Activated T-cell treated with anti-CD3 and anti-CD28 coated beads, Interleukin-2, amount 50 U/mL, for 24 hours (primary cell): ENCODE results near the gene RBKS.
A peak's percentile ranks its signal among the peaks of the same experiment; 100 is the strongest.

Experiments
- DNase-seq: peaks from one replicate; pipeline ENCODE4 v3.0.0-alpha.2; 2020
- H3K27ac Mint-ChIP-seq: 2 replicates; pipeline ENCODE4 v1.8.0; 2020; ENCODE audit warnings: mild to moderate bottlenecking, mixed read lengths
- H3K27me3 Mint-ChIP-seq: 2 replicates; pipeline ENCODE4 v1.8.0; 2020; ENCODE audit warnings: mixed read lengths
- H3K36me3 Mint-ChIP-seq: 2 replicates; pipeline ENCODE4 v1.8.0; 2020; ENCODE audit warnings: low read depth, mixed read lengths
- H3K4me1 Mint-ChIP-seq: 2 replicates; pipeline ENCODE4 v1.8.0; 2020; ENCODE audit warnings: low read depth, mixed read lengths
- H3K4me3 Mint-ChIP-seq: 2 replicates; pipeline ENCODE4 v1.8.0; 2020; ENCODE audit warnings: mild to moderate bottlenecking, moderate library complexity, mixed read lengths
- H3K9me3 Mint-ChIP-seq: 2 replicates; pipeline ENCODE4 v1.8.0; 2020; ENCODE audit warnings: mixed read lengths

The RBKS gene

DNA sequence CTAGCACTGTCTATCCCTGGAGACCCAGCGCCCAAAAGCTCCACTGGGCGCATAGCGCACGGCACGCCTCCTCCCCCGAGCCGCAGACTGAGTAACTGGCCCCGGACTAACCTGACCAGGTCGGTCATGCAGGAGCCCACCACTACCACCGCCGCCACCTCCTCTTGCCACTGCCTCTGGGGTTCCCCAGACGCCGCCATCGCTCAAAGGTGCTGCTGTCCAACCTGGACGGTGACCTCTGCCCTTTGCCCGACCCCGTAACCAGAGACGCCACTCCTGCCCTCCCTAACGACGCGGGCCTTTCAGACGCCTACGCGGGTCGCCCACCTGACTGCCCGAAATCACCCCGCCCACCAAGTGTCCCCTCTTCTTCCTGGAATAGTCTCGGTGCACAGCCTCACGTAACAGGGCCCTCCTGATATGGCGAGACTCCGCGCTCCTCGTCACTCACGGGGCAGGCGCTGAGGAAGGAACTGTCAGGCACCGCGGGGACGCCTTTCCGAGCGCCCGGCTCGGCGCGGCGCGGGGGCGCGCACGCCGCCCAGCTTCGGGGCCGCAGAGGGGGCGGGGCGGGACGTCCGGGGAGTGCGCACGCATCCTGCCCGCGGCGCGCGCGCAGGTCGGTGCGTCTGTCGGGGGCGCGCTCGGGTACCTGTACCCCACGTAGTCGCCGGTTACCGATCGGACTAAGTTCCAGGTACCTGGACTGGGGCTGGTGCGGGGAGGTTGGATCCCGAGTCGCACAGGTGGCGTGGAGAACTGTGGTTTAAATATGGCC lies at the start of gene RBKS, which contains the start of gene BABAM2:
TSS of gene RBKS (minus strand) at position 242 of the 778 bp plus-strand sequence. CDS start at position 200, 42 bp downstream.
TSS of gene BABAM2 (plus strand) at position 584 of the 778 bp plus-strand sequence. CDS start 3,828 bp downstream, outside the sequence.
- H3K4me1 Mint-ChIP-seq: peaks cover 70% of the 10 kb centered on the region
- peak within 1 kb of the TSS; percentile 97 for H3K4me3 Mint-ChIP-seq
- H3K27ac Mint-ChIP-seq: peak within 1 kb of the TSS; percentile 100
- peaks cover 42% of the 10 kb centered on the region for H3K36me3 Mint-ChIP-seq
- no peaks in the 10 kb centered on the region for H3K27me3 Mint-ChIP-seq
- peak; percentile 95 for DNase-seq
- peaks cover 3% of the 10 kb centered on the region for H3K9me3 Mint-ChIP-seq

DNA sequence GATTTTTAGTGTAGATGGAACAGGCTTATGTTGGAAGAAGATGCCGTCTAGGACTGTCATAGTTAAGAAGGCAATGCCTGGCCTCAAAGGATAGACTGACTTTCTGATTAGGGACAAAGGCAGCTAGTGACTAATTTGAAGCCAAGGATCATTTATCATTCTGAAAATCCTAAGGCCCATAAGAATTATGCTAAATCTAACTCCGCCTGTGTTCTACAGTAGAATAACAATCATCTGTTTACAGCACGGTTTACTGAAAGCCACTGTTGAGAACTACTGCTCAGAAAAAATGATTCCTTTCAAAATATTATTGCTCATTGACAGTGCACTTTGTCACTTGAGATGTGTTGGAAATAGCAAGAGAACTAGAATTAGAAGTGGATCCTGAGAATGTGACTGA lies 44.8 kb upstream of the RBKS start:
- no peak for DNase-seq
- no peak overlapping the region for H3K27ac Mint-ChIP-seq
- no peaks in the 10 kb centered on the region for H3K27me3 Mint-ChIP-seq

DNA sequence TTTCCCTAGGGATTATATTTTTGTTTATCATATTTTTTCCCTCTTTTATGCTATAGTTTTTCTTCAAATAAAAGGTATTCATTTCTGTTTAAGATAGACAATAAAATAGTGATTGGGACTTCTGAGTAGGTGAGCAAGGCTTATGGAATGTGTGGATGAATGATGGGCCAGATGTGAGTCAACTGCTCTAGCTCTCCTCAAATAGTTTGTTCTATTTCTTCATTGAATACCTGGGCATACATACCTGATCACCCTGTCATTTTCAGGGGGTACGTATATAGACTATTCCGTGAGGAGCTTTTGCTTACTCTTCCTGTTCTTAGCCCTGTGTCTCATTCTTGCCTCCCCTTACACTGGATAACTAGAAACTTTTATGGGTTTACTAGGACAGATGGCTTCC lies 42.2 kb upstream of the RBKS start:
- no peaks in the 10 kb centered on the region for H3K9me3 Mint-ChIP-seq
- H3K4me1 Mint-ChIP-seq: peaks cover 11% of the 10 kb centered on the region

More for the DNA sequence above, 44.8 kb upstream of the RBKS start:
- H3K4me1 Mint-ChIP-seq: peaks cover 19% of the 10 kb centered on the region
- no peak overlapping the region for H3K4me3 Mint-ChIP-seq
- no peaks in the 10 kb centered on the region for H3K9me3 Mint-ChIP-seq
- peaks cover 46% of the 10 kb centered on the region for H3K36me3 Mint-ChIP-seq

DNA sequence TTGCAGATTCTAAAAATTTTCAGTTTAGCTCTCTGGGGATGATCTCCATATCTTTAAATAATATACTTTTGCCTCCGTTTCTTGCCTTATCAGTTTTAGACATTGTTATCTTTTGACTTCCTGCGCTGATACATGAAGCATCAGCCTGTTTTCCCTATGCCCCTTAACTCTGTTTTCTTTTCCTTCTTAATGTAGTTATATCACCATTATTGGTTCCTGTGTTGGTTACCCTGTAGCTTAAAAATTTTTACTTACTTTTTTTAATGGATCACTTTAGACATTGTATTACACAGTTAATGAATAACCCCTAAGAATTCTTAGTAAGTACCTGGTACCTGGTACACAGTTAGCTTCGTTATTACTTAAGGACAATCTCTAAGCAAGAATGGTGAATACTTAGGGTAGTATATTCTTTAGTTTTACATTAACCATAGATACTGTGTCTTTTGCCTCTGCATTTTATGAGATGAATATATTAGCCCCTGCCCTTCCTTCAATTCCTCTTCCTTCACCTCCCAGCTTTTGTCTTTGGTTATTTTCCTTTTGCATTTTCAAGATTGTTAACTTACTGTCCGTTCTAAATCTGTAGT lies 41.3 kb upstream of the RBKS start:
- Mint-ChIP-seq H3K9me3 (no peaks in the 10 kb centered on the region), H3K36me3 (peaks cover 49% of the 10 kb centered on the region), H3K27ac (no peak overlapping the region), H3K4me1 (peaks cover 9% of the 10 kb centered on the region), H3K27me3 (no peaks in the 10 kb centered on the region), H3K4me3 (no peak overlapping the region)
- DNase-seq: no peak

More for the DNA sequence above, 42.2 kb upstream of the RBKS start:
- peaks cover 47% of the 10 kb centered on the region for H3K36me3 Mint-ChIP-seq
- no peak overlapping the region for H3K4me3 Mint-ChIP-seq
- no peak overlapping the region for H3K27ac Mint-ChIP-seq
- no peak for DNase-seq
- H3K27me3 Mint-ChIP-seq: no peaks in the 10 kb centered on the region

DNA sequence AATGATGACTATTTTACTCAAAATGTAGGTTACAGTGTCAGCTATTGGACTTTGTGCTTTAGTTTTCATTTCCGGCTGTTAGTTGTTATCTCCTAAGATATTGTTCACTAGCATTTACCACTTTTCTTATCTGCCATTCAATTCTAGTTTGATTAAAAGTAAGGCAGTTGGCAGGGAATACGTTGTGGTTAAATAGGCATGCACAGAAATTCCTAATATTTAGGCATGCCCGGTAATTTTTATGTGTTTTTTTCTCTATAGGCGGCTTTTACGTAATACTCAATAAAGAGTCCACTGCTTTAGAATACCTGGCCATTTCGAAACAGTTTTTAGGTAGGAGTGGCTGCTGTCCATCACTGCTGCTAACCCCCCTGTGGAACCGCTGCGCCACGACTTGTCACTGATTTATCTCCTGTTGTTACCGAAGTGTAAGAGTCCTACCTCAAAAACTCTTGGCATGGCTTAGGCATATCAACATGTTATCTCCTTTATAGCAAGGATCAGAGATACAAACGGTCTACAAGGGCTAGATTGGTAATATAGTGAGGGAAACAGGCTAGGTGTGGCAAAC lies 39.8 kb upstream of the RBKS start:
- H3K27ac Mint-ChIP-seq: no peak overlapping the region
- H3K9me3 Mint-ChIP-seq: no peaks in the 10 kb centered on the region
- DNase-seq: no peak

DNA sequence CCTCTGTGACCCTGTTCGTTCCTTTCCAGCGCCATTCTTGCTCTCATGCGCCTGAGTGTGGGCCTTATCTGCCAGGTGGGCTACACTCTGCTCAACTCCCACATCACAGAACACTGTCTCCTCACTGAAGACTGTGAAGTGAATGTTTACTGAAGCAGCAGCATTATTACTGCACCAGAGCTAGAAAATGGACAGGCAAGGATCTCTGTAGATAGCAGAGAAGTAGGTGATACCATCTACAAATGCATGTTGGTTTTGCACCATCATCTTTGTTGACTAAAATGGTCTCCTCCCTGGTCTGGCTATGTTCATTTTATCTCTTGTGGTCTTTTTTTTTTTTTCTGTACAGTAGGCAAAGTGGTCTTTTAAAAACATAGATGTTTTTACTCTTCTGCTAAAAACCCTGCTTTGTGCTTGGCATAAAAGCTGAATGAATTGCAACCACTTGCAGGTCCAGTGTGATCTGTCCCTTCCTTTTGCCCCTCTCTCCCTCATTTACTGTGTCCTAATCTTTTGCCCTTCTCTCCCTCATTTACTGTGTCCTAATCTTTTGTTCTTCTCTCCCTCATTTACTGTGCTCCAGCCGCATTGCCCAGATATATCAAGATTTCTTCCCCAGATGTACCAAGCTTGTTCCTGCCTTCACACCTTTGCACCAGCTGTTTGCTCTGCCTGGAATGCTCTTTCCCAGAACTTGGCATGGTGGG lies 35.7 kb upstream of the RBKS start:
- Mint-ChIP-seq H3K4me3 (no peak overlapping the region), H3K36me3 (peaks cover 32% of the 10 kb centered on the region), H3K9me3 (no peaks in the 10 kb centered on the region), H3K4me1 (peaks cover 19% of the 10 kb centered on the region), H3K27ac (peak overlapping the region; percentile 1), H3K27me3 (no peaks in the 10 kb centered on the region)
- no peak for DNase-seq

More for the DNA sequence above, 39.8 kb upstream of the RBKS start:
- H3K4me1 Mint-ChIP-seq: peaks cover 18% of the 10 kb centered on the region
- no peak overlapping the region for H3K4me3 Mint-ChIP-seq
- peaks cover 49% of the 10 kb centered on the region for H3K36me3 Mint-ChIP-seq
- no peaks in the 10 kb centered on the region for H3K27me3 Mint-ChIP-seq

DNA sequence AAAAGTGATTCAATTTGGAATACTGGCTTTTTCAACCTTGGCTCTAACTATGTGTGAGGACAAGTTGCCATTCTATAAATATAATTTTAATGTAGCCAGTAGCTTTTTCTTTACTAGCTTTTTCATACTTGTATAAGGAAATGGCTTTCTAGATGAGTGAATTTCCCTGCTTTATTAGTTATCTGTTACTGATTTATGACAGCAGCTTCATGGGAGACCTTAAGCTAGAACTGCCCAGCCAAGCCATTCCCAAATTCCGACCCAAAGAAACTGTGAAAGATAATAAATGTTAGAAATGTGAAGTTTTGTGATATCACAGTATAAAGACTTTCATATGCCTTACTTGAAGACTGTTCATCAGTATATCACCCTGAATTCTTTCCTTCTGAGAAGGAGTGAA lies 32.7 kb upstream of the RBKS start:
- H3K27ac Mint-ChIP-seq: no peak overlapping the region
- no peak overlapping the region for H3K4me3 Mint-ChIP-seq
- peaks cover 42% of the 10 kb centered on the region for H3K4me1 Mint-ChIP-seq
- no peak for DNase-seq
- H3K27me3 Mint-ChIP-seq: no peaks in the 10 kb centered on the region
- H3K36me3 Mint-ChIP-seq: peaks cover 25% of the 10 kb centered on the region
- H3K9me3 Mint-ChIP-seq: no peaks in the 10 kb centered on the region

DNA sequence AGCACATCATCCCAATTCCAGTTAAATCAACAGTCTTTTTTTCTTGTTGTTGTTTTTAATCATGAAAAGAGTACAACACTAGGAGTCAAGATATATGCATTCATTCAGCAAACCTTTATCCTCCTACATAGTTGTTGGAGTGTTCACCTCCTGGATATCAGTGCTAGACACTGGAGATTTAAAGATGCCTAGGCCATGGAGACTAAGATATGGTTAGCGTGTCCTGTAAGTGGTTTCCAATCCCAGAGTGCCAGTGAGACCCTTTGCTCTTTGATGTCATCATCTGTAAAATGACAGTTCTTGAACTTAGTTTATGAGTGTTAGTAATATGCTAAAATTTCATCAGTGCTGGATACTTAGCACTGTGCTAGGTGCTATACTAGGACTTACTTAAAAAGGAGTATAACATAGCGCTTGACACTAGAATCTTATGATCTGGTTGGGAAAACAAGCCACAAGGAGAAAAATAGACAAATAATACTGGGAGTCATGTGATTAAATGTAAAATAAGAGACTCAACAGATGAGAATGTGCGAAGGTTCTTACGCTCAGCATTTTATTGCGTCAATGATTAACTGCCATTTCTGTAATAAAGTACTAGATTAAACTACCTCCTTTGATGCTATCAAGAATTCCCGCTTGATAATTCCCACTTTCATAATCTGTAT lies 31.8 kb upstream of the RBKS start:
- peaks cover 42% of the 10 kb centered on the region for H3K4me1 Mint-ChIP-seq
- no peak overlapping the region for H3K4me3 Mint-ChIP-seq
- no peak overlapping the region for H3K27ac Mint-ChIP-seq
- peaks cover 20% of the 10 kb centered on the region for H3K36me3 Mint-ChIP-seq
- no peak for DNase-seq
- no peaks in the 10 kb centered on the region for H3K27me3 Mint-ChIP-seq
- no peaks in the 10 kb centered on the region for H3K9me3 Mint-ChIP-seq

DNA sequence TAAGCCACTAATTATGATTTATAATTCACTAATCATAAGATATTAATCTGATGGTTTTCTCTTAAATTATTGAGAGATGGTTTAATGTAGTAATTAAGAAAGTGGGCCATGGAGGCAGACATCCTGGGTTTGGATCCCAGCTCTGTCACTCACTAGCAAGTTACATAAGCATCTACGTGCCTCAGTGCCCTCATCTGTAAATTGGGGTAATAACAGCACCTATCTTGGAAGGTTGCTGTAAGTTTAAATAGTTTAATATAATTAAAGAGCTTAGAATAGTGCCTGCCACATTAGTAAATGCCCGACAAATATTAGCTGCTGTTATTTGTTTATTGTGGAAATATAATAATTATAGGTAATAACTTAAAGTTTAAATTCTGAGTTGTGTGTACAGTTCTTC lies 31.2 kb upstream of the RBKS start:
- Mint-ChIP-seq H3K27ac (no peak overlapping the region), H3K36me3 (peaks cover 17% of the 10 kb centered on the region), H3K4me3 (no peak overlapping the region), H3K27me3 (no peaks in the 10 kb centered on the region), H3K4me1 (peaks cover 39% of the 10 kb centered on the region), H3K9me3 (no peaks in the 10 kb centered on the region)
- DNase-seq: no peak

DNA sequence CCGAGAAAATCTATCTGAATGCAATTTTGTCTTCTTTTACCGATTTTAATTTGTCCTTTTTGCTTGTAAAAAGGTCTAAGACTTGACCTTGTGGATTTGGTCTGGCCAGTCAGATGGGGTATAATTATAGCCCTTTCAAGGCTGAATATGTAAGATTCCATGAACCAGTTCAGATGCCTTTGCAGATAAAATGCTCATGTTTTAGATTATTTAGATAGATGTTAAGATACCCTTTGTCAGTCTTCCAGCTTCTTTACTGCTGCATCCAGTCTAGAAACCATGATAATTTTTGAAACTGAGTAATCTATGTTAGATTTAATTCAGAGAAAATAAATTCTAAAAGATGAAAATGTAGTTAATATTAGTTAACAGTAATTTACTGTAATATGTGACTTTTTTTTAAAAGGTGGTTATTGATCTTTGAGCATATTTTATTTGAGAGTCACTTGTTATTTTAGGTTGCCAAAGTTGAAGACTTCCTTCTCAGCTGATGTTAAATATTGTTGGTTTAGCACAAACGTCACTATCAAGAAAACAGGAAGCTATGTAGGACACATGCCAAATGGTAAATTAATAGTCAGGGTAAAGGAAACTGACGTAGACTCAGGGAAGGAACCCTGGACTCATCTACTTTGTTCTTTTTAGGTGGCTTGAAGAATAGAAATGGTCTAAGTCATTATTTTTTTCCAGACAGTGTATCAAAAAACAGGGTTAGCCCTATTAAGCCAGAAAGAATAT lies 30.1 kb upstream of the RBKS start:
- Mint-ChIP-seq H3K9me3 (no peaks in the 10 kb centered on the region), H3K36me3 (peaks cover 10% of the 10 kb centered on the region), H3K4me3 (no peak overlapping the region), H3K27ac (peak overlapping the region; percentile 56), H3K4me1 (peaks cover 32% of the 10 kb centered on the region), H3K27me3 (no peaks in the 10 kb centered on the region)
- no peak for DNase-seq

DNA sequence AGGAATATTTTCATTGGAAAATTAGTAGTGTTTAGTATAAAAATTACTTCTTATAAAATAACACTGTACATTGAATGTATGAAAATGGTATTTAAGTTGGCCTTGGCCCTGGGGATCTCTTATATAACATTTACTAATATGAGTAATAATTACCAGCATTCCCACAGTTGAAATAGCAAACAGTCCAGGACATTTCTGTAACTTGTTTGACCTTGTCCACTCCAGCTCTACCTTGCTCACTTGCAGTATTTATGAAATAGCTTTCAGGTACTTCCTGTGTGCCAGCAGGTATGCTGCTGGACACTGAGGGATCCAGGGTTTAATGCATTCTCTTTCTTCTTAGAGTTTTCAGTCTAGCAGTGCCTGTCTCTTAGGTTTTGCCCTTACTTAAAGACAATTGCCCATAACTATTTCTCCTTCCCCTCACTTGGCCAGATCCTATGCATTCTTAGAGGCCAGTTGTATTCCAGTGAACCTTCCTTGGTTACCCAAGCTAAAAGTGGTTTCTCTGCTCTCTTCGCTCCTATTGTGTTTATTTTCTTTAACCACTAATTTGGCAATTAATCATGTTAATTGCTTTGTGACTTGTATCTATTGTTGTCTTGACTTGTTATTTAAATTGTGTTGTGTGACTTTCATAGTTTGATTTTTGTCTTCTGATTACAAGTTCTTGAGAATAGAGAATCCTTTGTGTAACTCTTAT lies 26.3 kb upstream of the RBKS start:
- H3K27ac Mint-ChIP-seq: no peak overlapping the region
- no peak overlapping the region for H3K4me3 Mint-ChIP-seq
- H3K4me1 Mint-ChIP-seq: peaks cover 40% of the 10 kb centered on the region

DNA sequence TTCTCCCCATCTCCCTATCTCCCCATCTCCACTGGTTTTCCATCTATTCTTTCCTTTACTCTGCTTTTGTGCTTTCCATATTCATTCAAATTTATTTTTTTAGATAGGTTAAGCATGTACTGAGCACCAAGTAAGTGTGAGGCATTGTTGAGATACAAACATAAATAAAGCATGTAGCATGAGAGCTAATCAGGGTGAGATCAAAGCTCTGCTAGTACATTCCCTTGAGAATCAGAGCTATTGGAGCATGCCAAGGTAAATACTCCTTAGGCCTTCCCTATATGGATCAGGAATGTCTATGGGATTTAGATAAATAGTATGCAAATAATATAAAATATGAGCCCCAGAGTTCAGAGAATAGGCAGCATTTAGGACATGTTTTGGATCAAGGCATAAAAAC lies 25.7 kb upstream of the RBKS start:
- Mint-ChIP-seq H3K27me3 (no peaks in the 10 kb centered on the region), H3K4me3 (no peak overlapping the region), H3K9me3 (no peaks in the 10 kb centered on the region), H3K27ac (no peak overlapping the region), H3K36me3 (peaks cover 27% of the 10 kb centered on the region), H3K4me1 (peaks cover 42% of the 10 kb centered on the region)
- no peak for DNase-seq

More for the DNA sequence above, 26.3 kb upstream of the RBKS start:
- H3K36me3 Mint-ChIP-seq: peaks cover 25% of the 10 kb centered on the region
- no peak for DNase-seq
- no peaks in the 10 kb centered on the region for H3K9me3 Mint-ChIP-seq
- H3K27me3 Mint-ChIP-seq: no peaks in the 10 kb centered on the region

DNA sequence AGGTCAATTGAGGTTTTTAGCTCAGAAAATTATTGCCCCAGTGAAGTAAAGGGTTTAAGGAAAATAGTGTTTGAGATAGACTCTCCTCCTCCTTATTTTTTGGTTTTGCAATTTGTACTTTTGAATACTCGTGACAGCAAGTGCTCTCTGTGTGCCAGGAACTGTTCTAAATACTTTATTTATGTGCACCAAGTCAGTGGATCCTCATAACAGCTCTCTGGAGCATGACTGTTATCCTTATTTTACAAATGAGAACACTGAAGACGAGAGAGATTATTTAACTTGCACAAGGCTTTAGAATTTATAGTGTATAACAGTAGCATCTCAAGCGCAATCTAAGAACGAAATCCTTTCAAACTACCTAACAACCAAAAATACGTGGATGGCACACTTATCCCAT lies 25.0 kb upstream of the RBKS start:
- no peak overlapping the region for H3K4me3 Mint-ChIP-seq

More for the DNA sequence above, 25.0 kb upstream of the RBKS start:
- peaks cover 39% of the 10 kb centered on the region for H3K4me1 Mint-ChIP-seq
- no peak for DNase-seq
- no peaks in the 10 kb centered on the region for H3K27me3 Mint-ChIP-seq
- H3K36me3 Mint-ChIP-seq: peaks cover 31% of the 10 kb centered on the region
- H3K9me3 Mint-ChIP-seq: no peaks in the 10 kb centered on the region
- H3K27ac Mint-ChIP-seq: no peak overlapping the region
